Measurements from ENCODE around the gene PHLDA3. TPM values are rescaled to one million over a fixed set of nuclear protein-coding genes. Genes with fewer than 3 reads are reported as not detected.
A peak's percentile ranks its signal among the peaks of the same experiment; 100 is the strongest.

The PHLDA3 gene
- total RNA-seq, 2 donors from 2014 or later, result 9.6 to 15.8 TPM

DNA sequence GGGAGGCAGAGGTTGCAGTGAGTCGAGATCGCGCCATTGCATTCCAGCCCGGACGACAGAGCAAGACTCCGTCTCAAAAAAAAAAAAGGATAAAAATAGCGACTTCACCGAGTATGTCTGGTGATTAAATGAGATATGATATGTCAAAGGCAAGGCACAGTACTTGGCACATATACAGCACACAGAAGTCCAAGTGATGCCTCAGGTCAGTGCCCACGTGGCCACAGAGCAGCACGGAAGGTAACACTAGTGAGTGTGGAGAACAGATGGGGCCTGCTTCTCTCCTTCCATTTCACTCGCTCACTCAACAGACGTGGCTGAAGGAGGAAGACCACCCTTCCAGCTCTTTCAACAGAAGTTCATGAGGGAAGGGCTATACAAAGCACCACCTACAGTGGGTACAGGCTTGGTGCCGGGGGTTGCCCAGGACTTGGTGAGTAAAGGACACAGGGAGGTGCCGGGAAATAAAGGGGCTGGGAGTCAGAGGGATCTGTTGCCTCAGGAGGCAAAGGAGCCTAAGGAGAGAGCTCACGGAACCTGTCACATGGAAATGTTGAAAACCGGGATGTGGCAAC, 29.0 kb upstream of the PHLDA3 start:
- Mint-ChIP-seq H3K36me3 (ENCODE audit: low read depth) (peaks cover 9% of the 10 kb centered on the region), H3K27ac (no peak overlapping the region), H3K4me3 (no peak overlapping the region), H3K9me3 (peaks cover 4% of the 10 kb centered on the region), H3K4me1 (peaks cover 40% of the 10 kb centered on the region), H3K27me3 (ENCODE audit: insufficient read depth) (no peaks in the 10 kb centered on the region)
- TF ChIP-seq, protein P1, sequence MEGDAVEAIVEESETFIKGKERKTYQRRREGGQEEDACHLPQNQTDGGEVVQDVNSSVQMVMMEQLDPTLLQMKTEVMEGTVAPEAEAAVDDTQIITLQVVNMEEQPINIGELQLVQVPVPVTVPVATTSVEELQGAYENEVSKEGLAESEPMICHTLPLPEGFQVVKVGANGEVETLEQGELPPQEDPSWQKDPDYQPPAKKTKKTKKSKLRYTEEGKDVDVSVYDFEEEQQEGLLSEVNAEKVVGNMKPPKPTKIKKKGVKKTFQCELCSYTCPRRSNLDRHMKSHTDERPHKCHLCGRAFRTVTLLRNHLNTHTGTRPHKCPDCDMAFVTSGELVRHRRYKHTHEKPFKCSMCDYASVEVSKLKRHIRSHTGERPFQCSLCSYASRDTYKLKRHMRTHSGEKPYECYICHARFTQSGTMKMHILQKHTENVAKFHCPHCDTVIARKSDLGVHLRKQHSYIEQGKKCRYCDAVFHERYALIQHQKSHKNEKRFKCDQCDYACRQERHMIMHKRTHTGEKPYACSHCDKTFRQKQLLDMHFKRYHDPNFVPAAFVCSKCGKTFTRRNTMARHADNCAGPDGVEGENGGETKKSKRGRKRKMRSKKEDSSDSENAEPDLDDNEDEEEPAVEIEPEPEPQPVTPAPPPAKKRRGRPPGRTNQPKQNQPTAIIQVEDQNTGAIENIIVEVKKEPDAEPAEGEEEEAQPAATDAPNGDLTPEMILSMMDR (conservative IDR thresholded peaks at IDR 0.05), result no peak
- H3K36me3 ChIP-seq (ENCODE audit: control insufficient read depth, insufficient read depth, low read length), result no peaks in the 10 kb centered on the region
- DNase-seq, result no peak
- no peak overlapping the region for H3K4me3 ChIP-seq (ENCODE audit: low read length)
- no peak overlapping the region for H3K27ac ChIP-seq (ENCODE audit: low read depth, low read length)
- 93 to 96% methylated on average over 14 to 16 of the region's 16 CpGs for WGBS, 2 experiments (ENCODE audit: insufficient coverage in 1 of 2, insufficient read length in 1 of 2)
- no peaks in the 10 kb centered on the region for H3K9me3 ChIP-seq (ENCODE audit: control insufficient read depth, low read length)
- H3K27me3 ChIP-seq (ENCODE audit: control insufficient read depth, insufficient read depth, low read length, poor library complexity, severe bottlenecking), result no peaks in the 10 kb centered on the region
- no peak overlapping the region for H3K9ac ChIP-seq (ENCODE audit: extremely low read depth, low read length, poor library complexity, severe bottlenecking)
- peaks cover 25% of the 10 kb centered on the region for H3K4me1 ChIP-seq (ENCODE audit: control insufficient read depth, insufficient read depth, low read length)

DNA sequence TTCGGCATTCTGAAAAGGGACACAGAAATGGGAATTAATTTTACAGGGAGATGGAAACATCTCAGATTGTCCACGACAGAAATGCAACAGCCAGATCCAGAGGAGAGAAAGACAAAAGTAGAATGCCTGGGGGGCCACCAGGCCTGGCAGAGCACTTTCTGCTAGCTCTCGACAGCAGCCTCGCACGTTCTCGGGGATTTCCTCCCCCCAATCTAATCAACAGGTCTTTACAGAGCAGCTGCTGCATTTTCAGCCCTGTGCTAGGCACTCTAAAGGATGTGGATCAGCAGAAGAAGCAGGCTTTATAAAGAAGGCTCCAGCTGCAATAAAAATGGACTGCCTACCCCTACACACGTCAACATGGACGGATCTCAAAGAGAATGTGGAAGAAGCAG, 27.3 kb upstream of the PHLDA3 start:
- WGBS, 2 experiments (ENCODE audit: insufficient coverage in 1 of 2, insufficient read length in 1 of 2), result 90 to 97% methylated on average over 3 to 8 of the region's 8 CpGs
- Mint-ChIP-seq H3K27ac (no peak overlapping the region), H3K4me1 (peaks cover 33% of the 10 kb centered on the region), H3K9me3 (peaks cover 4% of the 10 kb centered on the region), H3K27me3 (ENCODE audit: insufficient read depth) (no peaks in the 10 kb centered on the region), H3K36me3 (ENCODE audit: low read depth) (peaks cover 10% of the 10 kb centered on the region), H3K4me3 (no peak overlapping the region)
- H3K4me3 ChIP-seq (ENCODE audit: low read length), result no peak overlapping the region
- no peaks in the 10 kb centered on the region for H3K9me3 ChIP-seq (ENCODE audit: control insufficient read depth, low read length)
- TF ChIP-seq, protein P1 (conservative IDR thresholded peaks at IDR 0.05), result no peak
- peaks cover 25% of the 10 kb centered on the region for H3K4me1 ChIP-seq (ENCODE audit: control insufficient read depth, insufficient read depth, low read length)
- no peaks in the 10 kb centered on the region for H3K36me3 ChIP-seq (ENCODE audit: control insufficient read depth, insufficient read depth, low read length)
- no peak overlapping the region for H3K9ac ChIP-seq (ENCODE audit: extremely low read depth, low read length, poor library complexity, severe bottlenecking)
- no peak for DNase-seq
- H3K27ac ChIP-seq (ENCODE audit: low read depth, low read length), result peak overlapping the region; percentile 38
- no peaks in the 10 kb centered on the region for H3K27me3 ChIP-seq (ENCODE audit: control insufficient read depth, insufficient read depth, low read length, poor library complexity, severe bottlenecking)

DNA sequence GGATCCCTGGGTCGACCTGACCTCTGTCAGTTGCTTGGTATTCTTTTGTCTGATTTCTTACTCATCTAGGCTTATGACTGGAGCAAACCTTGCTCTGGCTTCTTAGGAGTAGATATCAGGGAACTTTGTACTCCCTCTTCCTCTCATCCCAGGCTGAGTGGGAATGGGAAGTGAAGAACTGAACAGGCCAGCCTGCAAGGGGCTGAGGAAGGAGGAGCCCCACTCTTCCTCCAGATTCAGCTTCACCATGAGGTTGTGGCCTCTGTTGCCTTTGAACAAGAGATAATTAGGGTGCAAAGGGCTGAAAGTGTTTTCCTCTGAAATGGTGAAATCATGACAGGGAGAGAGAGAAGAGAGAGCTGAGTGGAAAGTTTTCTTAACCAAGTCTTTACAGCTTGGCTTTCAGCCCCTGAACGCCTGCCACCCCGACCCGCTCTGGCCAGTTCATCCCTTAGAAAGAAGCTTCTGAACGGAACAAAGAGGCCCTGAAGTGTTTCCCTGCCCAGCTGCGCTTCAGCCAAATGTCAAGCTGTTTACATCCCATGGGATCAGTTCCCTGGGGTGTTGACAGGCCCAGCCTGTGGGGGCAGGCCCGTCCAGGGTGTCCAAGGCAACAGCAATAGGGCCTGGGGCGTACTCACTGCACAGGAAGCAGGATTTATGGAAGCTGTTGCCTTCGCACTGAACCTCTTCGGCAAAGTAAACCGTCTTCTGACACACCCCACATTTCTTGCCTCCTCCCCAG, 26.7 kb upstream of the PHLDA3 start:
- H3K9me3 ChIP-seq (ENCODE audit: control insufficient read depth, low read length), result no peaks in the 10 kb centered on the region
- Mint-ChIP-seq H3K4me1 (peaks cover 30% of the 10 kb centered on the region), H3K9me3 (peaks cover 4% of the 10 kb centered on the region), H3K36me3 (ENCODE audit: low read depth) (peaks cover 10% of the 10 kb centered on the region), H3K4me3 (no peak overlapping the region), H3K27ac (no peak overlapping the region), H3K27me3 (ENCODE audit: insufficient read depth) (no peaks in the 10 kb centered on the region)
- H3K4me1 ChIP-seq (ENCODE audit: control insufficient read depth, insufficient read depth, low read length), result peaks cover 22% of the 10 kb centered on the region
- H3K36me3 ChIP-seq (ENCODE audit: control insufficient read depth, insufficient read depth, low read length), result no peaks in the 10 kb centered on the region
- WGBS, 2 experiments (ENCODE audit: insufficient coverage in 1 of 2, insufficient read length in 1 of 2), result 85 to 88% methylated on average over 9 to 11 of the region's 11 CpGs
- H3K27me3 ChIP-seq (ENCODE audit: control insufficient read depth, insufficient read depth, low read length, poor library complexity, severe bottlenecking), result no peaks in the 10 kb centered on the region
- TF ChIP-seq, protein P1 (conservative IDR thresholded peaks at IDR 0.05), result no peak
- no peak for DNase-seq
- peak overlapping the region; percentile 47 for H3K27ac ChIP-seq (ENCODE audit: low read depth, low read length)
- H3K4me3 ChIP-seq (ENCODE audit: low read length), result no peak overlapping the region
- H3K9ac ChIP-seq (ENCODE audit: extremely low read depth, low read length, poor library complexity, severe bottlenecking), result no peak overlapping the region

All from endodermal cell (in vitro differentiated cells).